ENCODE data around the gene TADA3.

DNA sequence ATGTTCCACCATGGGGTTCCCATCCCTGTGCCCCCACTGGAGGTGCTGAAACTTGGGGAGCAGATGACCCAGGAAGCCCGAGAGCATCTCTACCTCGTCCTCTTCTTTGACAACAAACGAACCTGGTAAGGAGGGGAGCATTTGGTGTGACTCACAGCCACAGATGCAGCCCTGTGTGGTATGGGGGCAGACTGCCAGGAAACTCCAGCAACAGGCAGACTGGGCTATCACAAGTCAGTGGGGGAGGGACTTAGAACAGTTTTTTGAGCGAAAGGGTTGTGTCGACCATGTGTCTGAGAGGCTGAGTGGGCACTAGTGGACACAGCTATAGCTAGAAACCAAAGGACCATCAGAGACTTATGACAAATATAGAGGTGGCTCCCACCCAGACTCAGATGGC is 45.9 kb downstream of the TADA3 start:
- TF ChIP-seq, protein P1, sequence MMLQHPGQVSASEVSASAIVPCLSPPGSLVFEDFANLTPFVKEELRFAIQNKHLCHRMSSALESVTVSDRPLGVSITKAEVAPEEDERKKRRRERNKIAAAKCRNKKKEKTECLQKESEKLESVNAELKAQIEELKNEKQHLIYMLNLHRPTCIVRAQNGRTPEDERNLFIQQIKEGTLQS (CRISPR knock-in tag; conservative IDR thresholded peaks at IDR 0.05), result no peak
- TF ChIP-seq, protein P2, sequence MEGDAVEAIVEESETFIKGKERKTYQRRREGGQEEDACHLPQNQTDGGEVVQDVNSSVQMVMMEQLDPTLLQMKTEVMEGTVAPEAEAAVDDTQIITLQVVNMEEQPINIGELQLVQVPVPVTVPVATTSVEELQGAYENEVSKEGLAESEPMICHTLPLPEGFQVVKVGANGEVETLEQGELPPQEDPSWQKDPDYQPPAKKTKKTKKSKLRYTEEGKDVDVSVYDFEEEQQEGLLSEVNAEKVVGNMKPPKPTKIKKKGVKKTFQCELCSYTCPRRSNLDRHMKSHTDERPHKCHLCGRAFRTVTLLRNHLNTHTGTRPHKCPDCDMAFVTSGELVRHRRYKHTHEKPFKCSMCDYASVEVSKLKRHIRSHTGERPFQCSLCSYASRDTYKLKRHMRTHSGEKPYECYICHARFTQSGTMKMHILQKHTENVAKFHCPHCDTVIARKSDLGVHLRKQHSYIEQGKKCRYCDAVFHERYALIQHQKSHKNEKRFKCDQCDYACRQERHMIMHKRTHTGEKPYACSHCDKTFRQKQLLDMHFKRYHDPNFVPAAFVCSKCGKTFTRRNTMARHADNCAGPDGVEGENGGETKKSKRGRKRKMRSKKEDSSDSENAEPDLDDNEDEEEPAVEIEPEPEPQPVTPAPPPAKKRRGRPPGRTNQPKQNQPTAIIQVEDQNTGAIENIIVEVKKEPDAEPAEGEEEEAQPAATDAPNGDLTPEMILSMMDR (IDR thresholded peaks at IDR 0.05), result no peak
- TF ChIP-seq ELF4 (CRISPR knock-in tag; IDR thresholded peaks at IDR 0.05; ENCODE audit: low read depth) (no peak), FOXP1 (CRISPR knock-in tag; IDR thresholded peaks at IDR 0.05; ENCODE audit: borderline replicate concordance) (no peak)
- TF ChIP-seq, protein P3, sequence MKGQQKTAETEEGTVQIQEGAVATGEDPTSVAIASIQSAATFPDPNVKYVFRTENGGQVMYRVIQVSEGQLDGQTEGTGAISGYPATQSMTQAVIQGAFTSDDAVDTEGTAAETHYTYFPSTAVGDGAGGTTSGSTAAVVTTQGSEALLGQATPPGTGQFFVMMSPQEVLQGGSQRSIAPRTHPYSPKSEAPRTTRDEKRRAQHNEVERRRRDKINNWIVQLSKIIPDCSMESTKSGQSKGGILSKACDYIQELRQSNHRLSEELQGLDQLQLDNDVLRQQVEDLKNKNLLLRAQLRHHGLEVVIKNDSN (CRISPR knock-in tag; IDR thresholded peaks at IDR 0.05), result no peak
- TF ChIP-seq, protein P4, sequence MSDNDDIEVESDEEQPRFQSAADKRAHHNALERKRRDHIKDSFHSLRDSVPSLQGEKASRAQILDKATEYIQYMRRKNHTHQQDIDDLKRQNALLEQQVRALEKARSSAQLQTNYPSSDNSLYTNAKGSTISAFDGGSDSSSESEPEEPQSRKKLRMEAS (CRISPR knock-in tag; IDR thresholded peaks at IDR 0.05), result no peak
- TF ChIP-seq, protein P5, sequence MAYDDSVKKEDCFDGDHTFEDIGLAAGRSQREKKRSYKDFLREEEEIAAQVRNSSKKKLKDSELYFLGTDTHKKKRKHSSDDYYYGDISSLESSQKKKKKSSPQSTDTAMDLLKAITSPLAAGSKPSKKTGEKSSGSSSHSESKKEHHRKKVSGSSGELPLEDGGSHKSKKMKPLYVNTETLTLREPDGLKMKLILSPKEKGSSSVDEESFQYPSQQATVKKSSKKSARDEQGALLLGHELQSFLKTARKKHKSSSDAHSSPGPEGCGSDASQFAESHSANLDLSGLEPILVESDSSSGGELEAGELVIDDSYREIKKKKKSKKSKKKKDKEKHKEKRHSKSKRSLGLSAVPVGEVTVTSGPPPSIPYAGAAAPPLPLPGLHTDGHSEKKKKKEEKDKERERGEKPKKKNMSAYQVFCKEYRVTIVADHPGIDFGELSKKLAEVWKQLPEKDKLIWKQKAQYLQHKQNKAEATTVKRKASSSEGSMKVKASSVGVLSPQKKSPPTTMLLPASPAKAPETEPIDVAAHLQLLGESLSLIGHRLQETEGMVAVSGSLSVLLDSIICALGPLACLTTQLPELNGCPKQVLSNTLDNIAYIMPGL (CRISPR knock-in tag; IDR thresholded peaks at IDR 0.05), result no peak
- TF ChIP-seq, protein P6, sequence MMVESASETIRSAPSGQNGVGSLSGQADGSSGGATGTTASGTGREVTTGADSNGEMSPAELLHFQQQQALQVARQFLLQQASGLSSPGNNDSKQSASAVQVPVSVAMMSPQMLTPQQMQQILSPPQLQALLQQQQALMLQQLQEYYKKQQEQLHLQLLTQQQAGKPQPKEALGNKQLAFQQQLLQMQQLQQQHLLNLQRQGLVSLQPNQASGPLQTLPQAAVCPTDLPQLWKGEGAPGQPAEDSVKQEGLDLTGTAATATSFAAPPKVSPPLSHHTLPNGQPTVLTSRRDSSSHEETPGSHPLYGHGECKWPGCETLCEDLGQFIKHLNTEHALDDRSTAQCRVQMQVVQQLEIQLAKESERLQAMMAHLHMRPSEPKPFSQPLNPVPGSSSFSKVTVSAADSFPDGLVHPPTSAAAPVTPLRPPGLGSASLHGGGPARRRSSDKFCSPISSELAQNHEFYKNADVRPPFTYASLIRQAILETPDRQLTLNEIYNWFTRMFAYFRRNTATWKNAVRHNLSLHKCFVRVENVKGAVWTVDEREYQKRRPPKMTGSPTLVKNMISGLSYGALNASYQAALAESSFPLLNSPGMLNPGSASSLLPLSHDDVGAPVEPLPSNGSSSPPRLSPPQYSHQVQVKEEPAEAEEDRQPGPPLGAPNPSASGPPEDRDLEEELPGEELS (CRISPR knock-in tag; IDR thresholded peaks at IDR 0.05), result no peak
- TF ChIP-seq, protein P7, sequence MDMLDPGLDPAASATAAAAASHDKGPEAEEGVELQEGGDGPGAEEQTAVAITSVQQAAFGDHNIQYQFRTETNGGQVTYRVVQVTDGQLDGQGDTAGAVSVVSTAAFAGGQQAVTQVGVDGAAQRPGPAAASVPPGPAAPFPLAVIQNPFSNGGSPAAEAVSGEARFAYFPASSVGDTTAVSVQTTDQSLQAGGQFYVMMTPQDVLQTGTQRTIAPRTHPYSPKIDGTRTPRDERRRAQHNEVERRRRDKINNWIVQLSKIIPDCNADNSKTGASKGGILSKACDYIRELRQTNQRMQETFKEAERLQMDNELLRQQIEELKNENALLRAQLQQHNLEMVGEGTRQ (CRISPR knock-in tag; IDR thresholded peaks at IDR 0.05), result no peak
- TF ChIP-seq, protein P8, sequence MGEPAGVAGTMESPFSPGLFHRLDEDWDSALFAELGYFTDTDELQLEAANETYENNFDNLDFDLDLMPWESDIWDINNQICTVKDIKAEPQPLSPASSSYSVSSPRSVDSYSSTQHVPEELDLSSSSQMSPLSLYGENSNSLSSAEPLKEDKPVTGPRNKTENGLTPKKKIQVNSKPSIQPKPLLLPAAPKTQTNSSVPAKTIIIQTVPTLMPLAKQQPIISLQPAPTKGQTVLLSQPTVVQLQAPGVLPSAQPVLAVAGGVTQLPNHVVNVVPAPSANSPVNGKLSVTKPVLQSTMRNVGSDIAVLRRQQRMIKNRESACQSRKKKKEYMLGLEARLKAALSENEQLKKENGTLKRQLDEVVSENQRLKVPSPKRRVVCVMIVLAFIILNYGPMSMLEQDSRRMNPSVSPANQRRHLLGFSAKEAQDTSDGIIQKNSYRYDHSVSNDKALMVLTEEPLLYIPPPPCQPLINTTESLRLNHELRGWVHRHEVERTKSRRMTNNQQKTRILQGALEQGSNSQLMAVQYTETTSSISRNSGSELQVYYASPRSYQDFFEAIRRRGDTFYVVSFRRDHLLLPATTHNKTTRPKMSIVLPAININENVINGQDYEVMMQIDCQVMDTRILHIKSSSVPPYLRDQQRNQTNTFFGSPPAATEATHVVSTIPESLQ (CRISPR knock-in tag; IDR thresholded peaks at IDR 0.05), result no peak
